GM19372 (cell line): ENCODE measurements around the gene TMEM259.

Experiments used
- ATAC-seq: cut with Tn5 transposase; IDR thresholded peaks from one replicate; pipeline ENCODE4 v1.9.1; 2021; ENCODE audit warnings: mild to moderate bottlenecking, low read depth, moderate library complexity; ENCODE audit not compliant: unreplicated experiment

The TMEM259 gene

GRCh38 chr19:964761-965694 lies 55.9 kb downstream of the TMEM259 start:
- ATAC-seq: no peak

DNA sequence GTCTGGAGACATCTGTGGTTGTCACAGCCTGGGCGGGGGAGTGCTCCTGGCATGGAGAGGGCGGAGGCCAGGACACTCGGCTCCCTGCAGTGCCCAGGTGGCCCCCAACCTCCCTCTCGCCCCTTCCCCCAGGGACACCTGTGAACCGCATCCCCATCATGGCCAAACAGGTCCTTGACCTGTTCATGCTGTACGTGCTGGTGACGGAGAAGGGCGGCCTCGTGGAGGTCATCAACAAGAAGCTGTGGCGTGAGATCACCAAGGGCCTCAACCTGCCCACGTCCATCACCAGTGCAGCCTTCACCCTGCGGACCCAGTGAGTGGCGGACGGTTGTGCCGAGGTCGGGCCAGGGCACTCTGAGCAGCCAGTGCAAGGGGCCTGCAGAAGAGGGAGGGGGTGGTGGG lies 56.8 kb downstream of the TMEM259 start:
- ATAC-seq: no peak

- ATAC-seq: no peak
Measured at GRCh38 chr19:963486-963951, 57.4 kb downstream of the TMEM259 start.

- ATAC-seq: no peak
Measured at GRCh38 chr19:962683-963400, 58.1 kb downstream of the TMEM259 start.

GRCh38 chr19:961866-962620 lies 58.9 kb downstream of the TMEM259 start:
- ATAC-seq: no peak

DNA sequence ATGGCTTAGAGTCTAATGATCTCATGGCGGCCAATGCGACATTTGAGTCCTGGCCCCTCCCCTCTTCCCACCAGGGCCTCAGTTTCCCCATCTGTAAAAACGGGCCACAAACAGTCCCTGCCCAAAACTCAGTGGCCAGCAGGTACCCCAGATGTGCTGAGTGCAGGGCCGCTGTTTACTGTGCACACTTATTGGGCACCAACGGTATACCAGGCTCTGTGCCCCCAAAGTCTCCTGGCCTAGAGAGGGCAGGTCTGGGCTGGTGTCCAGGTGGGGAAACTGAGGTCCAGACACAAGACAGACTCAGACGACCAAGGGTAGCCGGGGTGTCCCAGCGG lies 60.4 kb downstream of the TMEM259 start:
- ATAC-seq: no peak

DNA sequence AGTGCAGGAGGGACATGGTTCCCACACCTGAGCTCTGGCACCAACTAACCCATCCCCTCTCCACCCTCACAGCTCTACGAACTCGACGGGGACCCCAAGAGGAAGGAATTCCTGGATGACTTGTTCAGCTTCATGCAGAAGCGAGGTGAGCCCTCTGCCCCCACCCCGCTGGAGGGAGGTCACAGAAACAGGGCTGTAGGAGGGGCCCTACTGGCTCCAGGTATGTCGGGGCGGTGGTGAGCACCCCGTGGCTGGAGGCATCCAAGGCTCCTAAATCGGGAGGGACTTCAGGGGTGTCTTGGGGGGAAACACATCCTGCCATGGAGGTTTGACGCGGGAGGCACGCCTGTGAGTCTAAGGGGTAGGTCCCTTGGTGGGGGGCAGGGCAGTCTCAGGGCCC lies 60.9 kb downstream of the TMEM259 start:
- no peak for ATAC-seq
